Activated CD4-positive, alpha-beta T cell treated with anti-CD3 and anti-CD28 coated beads for 1 hour (primary cell): ENCODE data around the gene RRP36.
A peak's percentile ranks its signal among the peaks of the same experiment; 100 is the strongest.

Experiments
- DNase-seq: peaks from one replicate; pipeline ENCODE4 v3.0.0-alpha.2; 2020

RRP36 gene

DNA sequence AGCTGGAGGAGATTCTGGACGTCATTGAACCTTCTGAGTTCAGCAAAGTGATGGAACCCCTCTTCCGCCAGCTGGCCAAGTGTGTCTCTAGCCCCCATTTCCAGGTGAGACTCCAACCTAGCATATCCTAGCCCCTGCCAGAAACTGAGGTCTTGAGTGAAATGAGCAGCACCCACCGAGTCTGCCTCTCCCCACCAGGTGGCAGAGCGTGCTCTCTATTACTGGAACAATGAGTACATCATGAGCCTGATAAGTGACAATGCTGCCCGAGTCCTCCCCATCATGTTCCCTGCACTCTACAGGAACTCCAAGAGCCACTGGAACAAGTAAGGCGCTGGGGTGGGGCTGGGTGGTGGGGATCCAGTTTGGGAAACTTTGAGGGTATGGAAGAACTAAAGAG is 12.3 kb upstream of the RRP36 start:
- DNase-seq: peak; percentile 19

DNA sequence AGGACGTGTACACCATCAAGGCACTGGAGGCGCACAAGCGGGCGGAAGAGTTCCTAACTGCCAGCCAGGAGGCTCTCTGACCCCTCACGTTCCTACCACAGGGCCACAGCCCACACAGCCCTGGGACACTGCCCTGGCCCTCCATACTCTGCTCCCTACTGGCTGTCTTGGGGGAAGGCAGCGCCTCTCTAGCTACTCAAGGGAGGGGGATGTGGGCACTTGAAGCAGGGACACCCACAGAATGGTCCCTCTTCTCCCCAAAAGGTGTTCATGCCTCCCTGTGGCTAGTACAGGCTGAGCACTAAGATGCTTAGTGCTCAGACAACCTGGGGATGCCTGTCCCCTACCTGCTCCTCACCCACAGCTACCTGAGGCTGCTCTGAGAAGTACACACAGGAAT is 10.2 kb upstream of the RRP36 start:
- no peak for DNase-seq

DNA sequence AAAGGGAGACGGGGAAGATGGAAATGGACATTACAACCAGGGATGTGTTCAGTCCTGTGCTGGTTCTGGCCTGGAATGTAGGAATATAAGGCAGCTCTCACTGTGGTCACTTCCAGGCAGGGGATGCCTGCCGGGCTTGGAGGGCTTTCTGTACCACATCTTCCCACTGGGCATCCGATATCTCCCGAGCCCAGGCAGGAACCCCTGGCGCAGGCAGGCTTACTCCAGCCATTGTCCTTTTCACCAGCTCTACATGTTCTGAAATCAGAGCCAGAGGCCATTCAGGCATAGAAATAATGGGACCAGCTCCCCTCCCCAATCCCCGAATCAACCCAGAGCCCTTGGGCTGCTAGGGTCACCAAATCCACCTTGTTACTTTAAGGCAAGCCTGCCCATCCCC is 9.1 kb upstream of the RRP36 start:
- no peak for DNase-seq

DNA sequence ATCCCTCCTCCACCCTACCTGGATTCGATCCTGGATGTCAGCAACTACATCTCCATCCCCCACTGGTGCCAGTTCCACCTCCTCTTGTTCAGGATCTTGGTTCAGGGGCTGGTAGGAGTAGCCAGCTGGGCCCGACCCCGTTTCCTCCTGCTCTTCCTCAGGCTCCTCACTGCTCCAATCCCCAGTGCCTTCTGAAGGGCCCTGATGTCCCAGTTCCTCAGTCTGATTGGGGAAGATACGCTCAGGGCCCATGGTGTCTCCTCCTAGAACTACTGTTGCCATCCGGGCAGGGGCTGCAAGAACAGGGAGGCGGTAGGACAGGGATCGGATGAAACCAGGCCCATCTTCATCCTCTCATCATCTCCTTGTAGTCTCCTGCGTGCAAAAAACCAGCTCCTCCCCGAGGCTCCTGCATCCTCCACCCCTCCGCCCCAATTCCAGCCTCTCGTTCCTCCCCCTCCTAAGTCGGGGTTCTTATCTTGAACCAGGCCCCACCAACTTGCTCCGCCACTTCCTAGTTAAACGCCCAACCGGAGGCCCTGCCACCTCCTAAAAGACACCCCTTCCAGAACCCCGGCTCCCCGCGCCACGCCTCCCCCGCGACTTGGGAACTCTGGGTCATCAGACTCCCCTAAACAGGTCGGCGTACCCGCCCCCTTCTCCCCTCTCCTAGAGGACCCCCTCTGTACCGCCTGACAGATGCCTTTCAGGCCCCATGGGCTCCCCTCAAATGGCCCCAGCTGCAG is 8.2 kb upstream of the RRP36 start:
- no peak for DNase-seq

DNA sequence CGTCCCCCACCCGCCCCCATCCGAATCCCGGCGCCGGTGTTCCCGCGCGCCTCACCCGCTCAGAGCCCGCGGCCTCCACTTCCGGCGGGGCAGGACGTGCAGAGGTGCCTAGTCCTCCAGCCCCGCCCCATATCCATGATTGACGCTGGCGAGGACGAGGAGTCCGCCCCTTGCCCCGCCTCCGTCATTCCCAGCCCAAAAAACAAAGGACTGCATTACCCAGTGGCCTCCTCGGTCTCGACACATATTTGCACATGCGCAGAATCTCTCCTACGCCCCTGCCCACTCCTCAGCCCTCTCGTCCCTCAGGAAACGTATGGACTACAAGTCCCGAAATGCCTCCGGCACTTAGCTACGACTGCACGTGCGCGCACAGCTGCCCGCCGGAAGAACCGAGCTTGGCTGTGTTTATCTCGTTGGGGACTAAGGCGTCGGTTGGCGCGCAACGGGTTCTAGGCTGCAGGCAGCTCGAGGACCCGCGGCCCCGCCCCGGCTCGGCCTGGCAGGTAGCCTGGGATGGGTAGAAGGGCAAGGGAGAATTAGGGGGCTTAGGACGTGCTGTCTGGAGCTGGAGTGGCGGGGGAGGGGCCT is 7.5 kb upstream of the RRP36 start, which contains the start of the genes KLHDC3 and MEA1:
Gene KLHDC3, plus strand, starts transcription at position 407 of the 591 bp plus-strand sequence. CDS start 2,944 bp downstream, outside the sequence.
Gene MEA1, minus strand, starts transcription at position 104 of the 591 bp plus-strand sequence. CDS start 133 bp downstream, outside the sequence.
- peak; percentile 97 for DNase-seq

DNA sequence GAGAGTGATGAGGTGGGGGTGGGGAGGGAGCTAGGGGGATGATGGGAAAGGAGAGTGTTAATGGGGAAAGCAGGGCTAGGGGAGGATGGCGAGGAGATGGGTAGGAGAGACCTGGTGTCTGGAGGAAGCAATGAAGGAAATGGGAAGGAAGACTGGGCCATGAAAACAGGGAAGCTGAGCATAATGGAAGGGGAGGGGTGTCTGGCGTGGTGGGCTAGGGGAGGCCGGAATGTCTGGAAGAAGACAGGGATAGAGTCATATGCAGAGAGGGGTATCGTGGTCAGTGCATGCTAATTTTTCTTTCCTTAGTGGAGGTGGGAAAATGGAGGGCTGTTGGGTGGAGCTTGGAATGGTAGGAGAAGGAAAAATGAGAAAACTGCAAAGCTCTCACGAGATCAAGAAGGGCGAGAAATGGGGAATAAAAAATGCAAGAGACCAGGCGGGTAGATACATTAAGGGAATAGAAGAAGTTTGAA is 7.0 kb upstream of the RRP36 start:
- DNase-seq: no peak

DNA sequence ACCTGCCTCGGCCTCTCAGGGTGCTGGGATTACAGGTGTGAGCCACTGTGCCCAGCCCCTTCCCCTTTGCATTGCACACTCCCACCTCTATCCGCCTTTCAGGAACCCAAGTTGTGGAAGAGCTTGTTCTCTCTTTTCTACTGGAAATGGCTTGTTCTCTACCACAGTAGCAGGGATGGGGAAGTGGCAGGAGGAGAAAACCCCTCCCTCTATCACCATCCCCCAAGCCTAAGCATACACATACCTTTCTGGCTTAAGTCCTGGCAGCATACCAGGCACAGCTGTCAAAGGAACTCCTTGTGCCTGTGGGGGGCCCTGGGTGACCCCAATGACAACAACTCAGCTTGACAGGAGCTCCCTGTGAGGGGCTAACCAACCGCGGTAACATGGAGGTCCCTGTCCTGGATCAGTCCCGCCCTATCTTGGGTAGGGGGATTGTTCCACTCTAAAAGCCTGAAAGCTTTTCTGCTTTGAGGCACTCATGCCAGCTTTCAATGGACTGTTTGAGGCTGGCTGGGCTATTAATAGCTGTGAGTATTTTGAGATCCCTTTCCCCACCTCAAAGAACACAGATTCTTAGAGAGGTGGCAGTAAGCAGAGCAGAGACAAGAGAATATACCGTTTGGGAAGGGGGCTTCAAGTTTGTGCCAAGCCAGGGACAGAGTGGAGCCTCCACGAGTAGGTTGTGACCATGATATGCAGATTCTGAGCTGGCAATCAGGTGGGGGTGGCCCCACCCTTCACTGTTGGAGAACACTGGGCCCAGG is 5.1 kb upstream of the RRP36 start:
- DNase-seq: no peak

DNA sequence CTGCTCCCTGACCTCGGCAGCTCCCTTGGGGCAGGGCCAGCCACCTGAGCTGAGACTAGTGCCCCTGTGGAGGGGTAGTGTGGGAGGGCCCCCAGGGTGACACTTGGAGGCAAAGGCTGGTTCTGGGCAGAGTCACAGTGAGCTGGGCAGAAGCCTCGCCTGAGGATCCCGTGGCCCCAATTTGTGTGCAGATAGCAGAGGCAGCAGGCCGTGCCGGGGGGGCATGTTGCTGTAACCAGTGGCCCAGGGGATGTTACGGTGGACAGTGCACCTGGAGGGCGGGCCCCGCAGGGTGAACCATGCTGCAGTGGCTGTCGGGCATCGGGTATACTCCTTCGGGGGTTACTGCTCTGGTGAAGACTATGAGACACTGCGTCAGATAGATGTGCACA is 4.5 kb upstream of the RRP36 start:
- no peak for DNase-seq

DNA sequence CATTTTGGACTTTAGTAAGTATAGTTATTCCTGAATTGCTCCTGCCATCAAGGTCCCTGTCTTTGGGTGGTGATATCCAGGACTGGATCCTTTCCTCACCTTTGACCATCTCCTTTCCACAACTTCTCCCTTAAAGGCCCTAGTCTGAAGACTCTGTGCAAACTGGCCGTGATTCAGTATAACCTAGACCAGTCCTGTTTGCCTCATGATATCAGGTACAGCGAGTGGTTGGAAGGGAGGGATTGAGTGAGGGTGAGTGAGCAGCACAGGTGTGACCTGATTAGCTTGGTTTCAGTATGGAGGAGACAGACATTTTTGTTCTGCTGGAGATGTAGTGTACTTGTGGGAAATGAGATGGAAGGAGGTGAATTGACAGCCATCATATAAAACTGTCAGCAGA is 2.3 kb upstream of the RRP36 start:
- DNase-seq: no peak

DNA sequence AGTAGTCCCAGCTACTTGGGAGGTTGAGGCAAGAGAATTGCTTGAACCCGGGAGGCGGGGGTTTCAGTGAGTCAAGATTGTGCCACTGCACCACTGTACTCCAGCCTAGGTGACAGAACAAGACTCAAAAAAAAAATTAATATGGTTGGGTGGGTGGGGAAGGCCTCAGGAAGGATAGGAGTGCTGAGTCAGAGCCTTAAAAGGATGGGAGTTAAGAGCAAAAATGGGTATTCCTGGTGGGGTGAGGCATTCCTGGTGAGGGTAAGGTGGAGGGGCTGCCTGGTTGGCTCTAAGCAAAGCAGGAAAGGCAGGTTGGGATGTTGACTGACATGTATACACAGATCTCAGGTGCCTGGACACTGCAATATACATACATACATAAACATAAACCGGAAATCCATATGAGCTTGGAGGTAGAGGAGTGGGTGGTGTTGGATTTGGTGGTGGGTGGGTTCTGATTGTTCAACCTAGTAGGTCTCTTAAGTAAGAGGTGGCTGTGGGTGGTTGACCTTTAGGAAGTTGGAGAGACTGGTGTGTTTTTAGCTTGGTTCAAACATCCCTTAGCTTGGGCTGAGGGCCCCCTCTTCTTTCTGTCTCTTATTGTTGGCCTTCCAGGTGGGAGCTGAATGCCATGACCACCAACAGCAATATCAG is 1.2 kb upstream of the RRP36 start:
- no peak for DNase-seq

DNA sequence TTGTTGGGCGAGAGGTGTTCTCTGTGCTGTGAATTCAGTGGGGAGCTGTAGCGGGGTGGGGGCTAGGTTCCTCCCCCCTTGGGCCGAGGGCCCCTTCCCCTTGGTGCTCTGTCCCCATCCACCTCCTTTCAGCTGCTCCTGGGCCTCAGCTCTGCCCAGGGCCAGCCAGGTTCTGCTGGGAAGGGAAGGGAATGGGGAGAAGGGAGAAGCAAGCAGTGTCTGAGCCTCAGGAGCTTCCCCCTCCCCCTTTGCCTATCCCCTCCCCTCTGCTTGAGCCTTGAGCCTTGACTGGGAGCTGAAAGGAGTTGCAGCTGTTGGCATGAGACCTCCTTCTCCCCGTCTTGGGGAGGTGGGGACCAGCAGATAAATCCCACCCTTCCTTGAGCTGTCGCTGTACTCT is 576 bp upstream of the RRP36 start:
- DNase-seq: no peak

DNA sequence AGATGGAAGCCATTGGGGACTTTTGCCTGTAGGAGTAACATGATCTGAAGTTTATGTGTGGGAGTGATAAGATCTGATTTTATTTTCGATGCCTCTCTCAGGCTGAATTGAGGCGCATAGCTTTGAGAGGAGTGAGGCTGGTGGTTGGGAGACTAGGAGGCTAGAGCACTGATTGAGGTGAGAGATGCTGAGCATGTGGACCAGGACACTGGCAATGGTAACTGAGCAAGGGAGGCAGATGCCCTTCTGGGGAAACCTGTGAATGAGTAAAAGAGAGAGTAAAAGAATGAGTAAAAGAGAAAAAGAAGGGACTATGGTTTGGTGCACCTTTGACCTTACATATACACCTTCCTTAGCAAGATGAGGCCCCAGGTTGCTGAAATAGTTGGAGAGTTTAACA is 3.0 kb downstream of the RRP36 start:
- no peak for DNase-seq

DNA sequence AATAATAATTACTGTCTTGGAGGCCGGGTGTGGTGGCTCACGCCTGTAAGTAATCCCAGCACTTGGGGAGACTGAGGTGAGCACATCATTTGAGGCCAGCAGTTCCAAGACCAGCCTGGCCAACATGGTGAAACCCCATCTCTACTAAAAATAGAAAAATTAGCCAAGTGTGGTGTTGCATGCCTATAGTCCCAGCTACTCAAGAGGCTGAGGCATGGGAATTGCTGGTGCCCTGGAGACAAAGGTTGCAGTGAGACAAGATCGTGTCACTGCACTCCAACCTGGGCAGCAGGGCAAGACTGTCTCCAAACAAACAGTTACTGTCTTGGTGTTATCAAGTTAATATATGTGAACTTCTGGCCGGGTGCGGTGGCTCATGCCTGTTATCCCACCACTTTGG is 4.9 kb downstream of the RRP36 start:
- no peak for DNase-seq

DNA sequence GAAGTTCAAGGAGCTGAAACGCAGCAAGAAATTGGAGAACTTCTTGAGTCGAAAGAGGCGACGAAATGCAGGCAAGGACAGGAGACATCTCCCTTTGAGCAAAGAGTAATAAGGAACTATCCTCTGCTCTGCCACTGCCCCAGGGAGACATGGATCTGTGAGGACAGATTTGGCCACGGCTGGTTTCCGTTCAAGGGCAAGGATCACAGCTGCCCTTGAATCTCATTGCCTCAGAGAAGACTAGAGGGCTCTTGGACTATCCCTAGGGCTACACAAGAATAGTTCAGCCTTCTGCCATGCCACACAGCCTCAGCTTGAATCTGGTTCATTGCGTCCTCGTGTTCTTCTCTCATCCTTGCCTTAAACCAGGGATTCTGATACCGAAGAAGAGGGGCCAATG is 7.7 kb downstream of the RRP36 start:
- DNase-seq: no peak

DNA sequence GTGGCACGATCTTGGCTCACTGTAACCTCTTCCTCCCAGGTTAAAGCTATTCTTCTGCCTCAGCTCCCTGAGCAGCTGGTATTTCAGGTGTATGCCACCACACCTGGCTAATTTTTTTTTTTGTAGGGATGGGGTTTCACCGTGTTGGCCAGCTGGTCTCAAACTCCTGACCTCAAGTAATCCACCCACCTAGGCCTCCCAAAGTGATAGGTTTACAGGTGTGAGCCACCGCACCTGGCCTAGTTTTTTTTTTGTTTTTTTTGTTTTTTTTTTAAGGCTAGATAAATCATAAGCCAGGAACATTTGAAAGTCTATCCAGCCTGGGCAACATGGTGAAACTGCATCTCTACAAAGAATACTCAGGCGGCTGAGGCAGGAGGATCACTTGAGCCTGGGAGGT is 10.9 kb downstream of the RRP36 start:
- DNase-seq: no peak

DNA sequence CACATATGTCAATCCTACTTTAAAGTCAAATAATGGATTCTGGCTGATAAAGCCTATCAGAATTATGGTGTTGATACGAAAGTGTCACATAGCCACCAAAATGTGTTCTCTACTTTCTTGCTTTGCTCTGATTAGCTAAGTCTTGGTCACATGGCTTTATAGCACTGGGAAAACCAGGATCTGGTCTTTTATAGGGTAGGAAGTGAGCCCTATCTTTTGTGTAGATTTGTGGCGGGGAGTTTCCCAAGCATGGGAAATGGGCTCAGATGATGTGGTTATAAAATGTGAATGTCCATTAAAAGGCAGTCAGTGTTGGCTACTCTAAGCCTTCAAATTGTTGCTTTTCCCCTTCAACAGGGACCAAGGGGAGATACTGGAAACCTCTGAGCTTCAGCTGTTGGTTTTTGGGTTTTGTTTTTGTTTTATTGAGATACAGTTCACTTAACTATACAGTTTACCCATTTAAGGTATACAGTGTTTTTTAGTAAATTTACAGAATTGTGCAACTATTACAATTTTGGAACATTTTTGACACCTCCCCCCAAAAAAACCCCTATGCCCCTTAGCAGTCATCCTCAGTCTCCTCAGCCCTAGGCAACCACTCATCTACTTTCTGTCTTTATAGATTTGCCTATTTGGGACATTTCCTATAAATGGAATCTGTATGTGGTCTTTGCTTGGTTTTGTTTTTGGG is 12.2 kb downstream of the RRP36 start:
- DNase-seq: no peak

DNA sequence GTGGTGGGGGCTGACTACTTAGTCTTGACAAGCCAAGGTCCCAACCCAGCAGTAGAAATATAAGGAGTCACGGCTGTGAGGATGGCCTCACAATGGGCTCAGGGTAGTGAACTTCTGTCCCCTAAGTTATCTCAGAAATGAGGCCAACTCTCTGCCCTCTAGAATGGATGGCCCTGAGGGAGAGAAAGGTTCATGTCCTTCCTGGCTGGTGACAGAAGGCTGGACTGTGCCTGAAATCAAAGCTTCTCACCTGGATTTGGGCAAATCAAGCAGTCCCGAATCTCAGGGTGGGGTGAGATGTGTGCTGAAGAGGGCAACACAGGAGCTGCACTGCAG is 12.7 kb downstream of the RRP36 start:
- no peak for DNase-seq

DNA sequence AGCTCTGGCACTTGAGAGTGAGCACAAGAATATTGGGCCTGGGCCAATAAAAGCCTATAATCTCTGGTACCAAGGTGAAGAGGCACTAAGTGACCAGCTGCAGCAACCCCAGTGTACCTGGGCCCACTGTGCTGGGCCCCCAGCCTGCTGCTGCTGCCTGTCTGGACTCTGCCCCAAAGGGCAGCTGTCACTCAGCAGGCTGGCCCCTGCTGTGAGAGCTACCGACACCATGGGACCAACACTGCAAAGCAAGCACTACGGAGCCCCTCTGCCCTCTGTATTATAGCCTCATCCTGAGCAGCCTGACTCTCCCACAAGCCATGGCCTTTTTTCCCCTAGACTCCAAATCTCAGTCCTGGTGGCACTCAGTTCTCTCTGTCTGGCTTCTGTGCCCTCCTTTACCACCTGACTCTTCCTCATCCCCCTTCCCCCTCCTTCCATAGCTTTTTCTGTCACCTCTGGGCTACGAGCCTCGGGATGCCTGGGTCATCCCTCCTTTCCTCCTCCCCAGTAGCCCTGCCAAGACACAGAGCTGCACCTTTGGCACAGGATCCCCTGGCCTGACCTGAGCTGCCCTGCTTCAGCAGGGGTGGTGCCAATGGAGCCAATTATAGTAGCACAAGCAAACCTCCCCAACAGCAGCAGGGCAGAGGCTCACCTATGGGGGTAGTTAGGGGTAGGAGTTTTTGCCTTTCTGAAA is 14.2 kb downstream of the RRP36 start:
- DNase-seq: no peak

DNA sequence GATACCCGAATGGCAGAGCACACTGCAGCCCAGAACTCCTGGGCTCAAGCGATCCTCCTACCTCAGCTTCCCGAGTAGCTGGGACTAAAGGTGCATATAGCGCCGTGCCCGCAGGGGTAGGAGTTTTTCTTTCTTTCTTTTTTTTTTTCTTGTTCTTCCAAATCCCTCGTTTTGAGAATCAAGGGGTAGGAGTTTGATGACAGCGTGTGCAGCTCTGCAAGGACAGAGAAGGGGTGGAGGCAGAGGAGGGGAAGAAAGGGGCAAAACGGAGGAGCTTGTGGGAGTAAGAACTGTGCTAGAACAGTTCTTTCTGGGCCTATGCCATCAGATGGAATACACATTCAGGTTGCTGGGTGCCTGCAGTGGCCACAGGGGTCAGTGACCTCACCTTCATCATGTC is 15.3 kb downstream of the RRP36 start:
- DNase-seq: no peak

DNA sequence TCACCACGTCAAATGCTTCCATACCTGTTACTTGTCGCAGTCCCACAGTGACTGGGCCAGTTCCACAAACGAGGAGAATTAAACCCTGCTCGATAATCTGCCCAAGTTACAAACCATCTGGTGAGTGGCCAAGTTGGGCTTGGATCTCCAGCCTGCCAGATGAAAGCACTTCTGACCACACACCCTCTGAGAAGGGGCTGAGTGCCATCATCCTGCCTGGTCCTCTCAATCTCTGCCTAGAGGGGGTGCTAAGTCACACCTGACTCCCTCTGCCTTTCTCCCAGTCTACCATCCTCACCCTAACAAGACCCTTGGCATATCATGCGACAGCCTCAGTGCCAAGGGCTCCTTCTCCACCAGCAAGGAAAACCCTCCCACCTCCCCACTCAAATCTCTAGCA is 15.8 kb downstream of the RRP36 start:
- DNase-seq: no peak

DNA sequence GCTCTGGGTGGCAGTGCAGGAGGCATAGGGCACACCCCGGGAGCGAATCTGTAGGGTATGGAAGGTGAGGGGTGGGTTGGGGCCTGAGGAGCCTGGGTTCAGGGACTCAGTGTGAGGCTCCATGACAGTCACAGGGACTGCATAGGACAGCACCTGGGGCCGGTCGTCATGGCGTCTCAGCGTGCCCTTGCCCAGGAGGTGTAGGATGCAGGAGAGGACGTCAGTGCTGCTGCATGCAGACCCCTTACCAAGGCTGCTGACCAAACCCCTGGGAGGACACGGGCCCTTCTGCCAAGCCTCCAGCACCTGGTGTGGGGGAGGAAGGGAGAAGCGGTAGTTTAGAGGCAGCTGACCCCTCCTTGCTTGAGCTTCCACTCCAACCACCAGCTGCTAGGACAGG is 16.3 kb downstream of the RRP36 start:
- no peak for DNase-seq

DNA sequence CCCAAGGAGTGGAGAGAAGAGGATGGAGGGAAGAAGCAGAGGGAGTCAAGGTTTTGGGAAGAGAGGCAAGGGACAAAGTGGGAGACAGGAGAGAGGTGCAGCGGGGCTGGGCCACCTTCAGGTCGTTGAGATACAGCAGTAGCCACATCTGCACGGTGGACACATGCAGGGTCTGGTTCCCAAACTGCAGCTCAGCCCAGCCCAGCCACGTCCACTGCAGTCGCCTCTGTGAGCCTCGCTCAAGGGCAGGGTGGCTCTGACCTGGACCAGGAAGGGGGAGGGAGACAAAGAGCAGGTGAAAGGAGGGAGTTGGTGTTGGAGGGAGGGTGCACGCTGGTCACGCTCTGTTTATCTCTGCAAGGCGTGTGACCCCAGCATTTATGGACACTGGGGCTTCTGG is 17.3 kb downstream of the RRP36 start:
- DNase-seq: no peak
